K562 (cell line): ENCODE results near the gene CATSPER1. TPM values are rescaled to one million over a fixed set of nuclear protein-coding genes. Genes with fewer than 3 reads are reported as not detected.

ENCODE experiments used
- E2F5 ChIP-seq: sonication (generic); formaldehyde crosslinking; IDR thresholded peaks from 2 replicates; pipeline ENCODE4 v1.8.0; 2022; ENCODE audit warnings: mild to moderate bottlenecking, missing genetic modification reagents
- EHMT2 ChIP-seq: fragments of 450-650 bp; IDR thresholded peaks from 2 replicates; pipeline ENCODE4 v1.6.1; 2018; ENCODE audit warnings: antibody characterized with exemption
- ETS1 ChIP-seq: conservative IDR thresholded peaks from 2 replicates; pipeline ENCODE4 v1.6.1; 2011; ENCODE audit warnings: low read depth, mild to moderate bottlenecking, low read length; ENCODE audit not compliant: control insufficient read depth
- HINFP ChIP-seq: fragments of 450-650 bp; conservative IDR thresholded peaks from 2 replicates; pipeline ENCODE4 v1.6.1; 2016; ENCODE audit warnings: missing genetic modification characterization, low read depth, mild to moderate bottlenecking, control low read depth, missing compliant biosample characterization
- HNRNPLL ChIP-seq: fragments of 200-400 bp; formaldehyde crosslinking; IDR thresholded peaks from 2 replicates; pipeline ENCODE4 v1.6.1; 2017; ENCODE audit warnings: low read length, low read depth, mild to moderate bottlenecking; ENCODE audit not compliant: poor library complexity, severe bottlenecking
- MAZ ChIP-seq, 2 experiments: fragments of 450-650 bp in 1 of 2; sonication (generic) in 1 of 2; formaldehyde crosslinking; IDR thresholded peaks in 1 of 2; conservative IDR thresholded peaks in 1 of 2; 2 replicates each; pipeline versions ENCODE4 v1.4.0 to v1.5.0; 2020; ENCODE audit warnings: mild to moderate bottlenecking in 1 of 2, missing genetic modification reagents in 1 of 2
- NCOA6 ChIP-seq: fragments of 450-650 bp; IDR thresholded peaks from 2 replicates; pipeline ENCODE4 v1.6.1; 2017; ENCODE audit warnings: mild to moderate bottlenecking
- NRF1 ChIP-seq, 2 experiments: fragments of 450-650 bp; IDR thresholded peaks in 1 of 2; conservative IDR thresholded peaks in 1 of 2; 2 replicates each; pipeline ENCODE4 v1.6.1; 2014; ENCODE audit warnings: mild to moderate bottlenecking in 2 of 2
- POLR2AphosphoS2 ChIP-seq: IDR thresholded peaks from 2 replicates; pipeline ENCODE4 v1.6.1; 2012; ENCODE audit warnings: low read length, improper control_type of control experiment
- REST ChIP-seq, 2 experiments: fragments of 450-650 bp; formaldehyde crosslinking in 1 of 2; IDR thresholded peaks; 2 replicates each; pipeline versions ENCODE4 v1.4.0 to v1.6.1; 2014 to 2020; ENCODE audit warnings: mild to moderate bottlenecking in 2 of 2, borderline replicate concordance in 1 of 2, low read depth in 1 of 2
- ZC3H4 ChIP-seq: sonication (generic); formaldehyde crosslinking; IDR thresholded peaks from 2 replicates; pipeline ENCODE4 v1.9.0; 2021; ENCODE audit warnings: missing genetic modification reagents, borderline replicate concordance
- ZEB2 ChIP-seq: fragments of 450-650 bp; IDR thresholded peaks from 2 replicates; pipeline ENCODE4 v1.6.1; 2016
- ZFX ChIP-seq: sonication (generic); formaldehyde crosslinking; IDR thresholded peaks from 2 replicates; pipeline ENCODE4 v1.8.0; 2022; ENCODE audit warnings: mild to moderate bottlenecking, missing genetic modification reagents, moderate library complexity
- ZNF79 ChIP-seq: fragments of 250-450 bp; sonication (Bioruptor Pico); IDR thresholded peaks from 2 replicates; pipeline ENCODE4 v1.4.0; 2020; ENCODE audit warnings: low read depth, mild to moderate bottlenecking, moderate library complexity
- polyA plus RNA-seq, 8 experiments: library from polyadenylated mRNA; depleted of rRNA in 4 of 8; stranded (reverse) in 5 of 8; unstranded in 3 of 8; fragments of >200 nt; fragmentation: Nextera tagmentation in 2 of 8; fragmentation: Illumina TruSeq in 1 of 8; extraction: Ambion mirVana in 2 of 8; extraction: Trizol in 1 of 8; gene quantifications; 2 replicates each; pipeline versions ENCODE4 v1.2.1 to v1.2.3, GENCODE V29; 2011 to 2014; ENCODE audit warnings: inconsistent platforms in 1 of 8, missing spikeins in 1 of 8
- total RNA-seq, 7 experiments: library from RNA; depleted of rRNA in 6 of 7; stranded (reverse); fragments of >200 nt in 6 of 7; fragmentation: Illumina TruSeq in 2 of 7; extraction: Trizol in 2 of 7; gene quantifications; 2 replicates each; pipeline versions ENCODE4 v1.2.1 to v1.2.3, GENCODE V29; 2011 to 2021; ENCODE audit warnings: low replicate concordance in 1 of 7

CATSPER1 gene
- total and polyA plus RNA-seq, 9 of the 15 experiments (the other 6 are each of a cell fraction or from before 2014, with no cell fraction given), result 0.21 to 3.3 (median 0.76) TPM

GRCh38 chr11:66022401-66023185 is 3.7 kb downstream of the CATSPER1 start (continued):
- TF ChIP-seq REST (IDR thresholded peaks at IDR 0.05; ENCODE audit: borderline replicate concordance), result peak; percentile 75; the same call in 1 of the 2 replicates
- TF ChIP-seq REST (CRISPR knock-in tag; IDR thresholded peaks at IDR 0.05; ENCODE audit: low read depth), result no peak
- TF ChIP-seq MAZ (CRISPR knock-in tag; conservative IDR thresholded peaks at IDR 0.05 in 1 of 2, IDR thresholded peaks at IDR 0.05 in 1 of 2), result peak; percentile 63 to 79
- no peak for TF ChIP-seq ZEB2
- TF ChIP-seq HNRNPLL, result peak; percentile 26
- no peak for TF ChIP-seq POLR2AphosphoS2
- peak in 1 of 2 experiments; percentile 28; a peak in 1 of 4 replicates for TF ChIP-seq NRF1 (conservative IDR thresholded peaks at IDR 0.05 in 1 of 2, IDR thresholded peaks at IDR 0.05 in 1 of 2)
- TF ChIP-seq E2F5 (CRISPR knock-in tag), result no peak
- TF ChIP-seq ETS1, result 0 out of 2 replicates have a peak, but pooled peaks have one; percentile 41
- peak; percentile 91 for TF ChIP-seq ZFX (CRISPR knock-in tag)
- TF ChIP-seq NCOA6, result no peak
- TF ChIP-seq ZNF79 (CRISPR knock-in tag), result no peak
- no peak for TF ChIP-seq HINFP (tag)
- TF ChIP-seq EHMT2, result no peak
- no peak for TF ChIP-seq ZC3H4 (CRISPR knock-in tag)
